HG03520 (cell line): Measurements from ENCODE around the gene TAX1BP1.
"Not testable (repeated sequence)": the region's sequence is repeated elsewhere in the genome, so short reads cannot be mapped to it uniquely, and the experiment has no call there.

Source experiments
- ATAC-seq: cut with Tn5 transposase; IDR thresholded peaks from one replicate; pipeline ENCODE4 v1.9.1; 2021; ENCODE audit warnings: mild to moderate bottlenecking, moderate library complexity; ENCODE audit not compliant: unreplicated experiment

Gene TAX1BP1

DNA sequence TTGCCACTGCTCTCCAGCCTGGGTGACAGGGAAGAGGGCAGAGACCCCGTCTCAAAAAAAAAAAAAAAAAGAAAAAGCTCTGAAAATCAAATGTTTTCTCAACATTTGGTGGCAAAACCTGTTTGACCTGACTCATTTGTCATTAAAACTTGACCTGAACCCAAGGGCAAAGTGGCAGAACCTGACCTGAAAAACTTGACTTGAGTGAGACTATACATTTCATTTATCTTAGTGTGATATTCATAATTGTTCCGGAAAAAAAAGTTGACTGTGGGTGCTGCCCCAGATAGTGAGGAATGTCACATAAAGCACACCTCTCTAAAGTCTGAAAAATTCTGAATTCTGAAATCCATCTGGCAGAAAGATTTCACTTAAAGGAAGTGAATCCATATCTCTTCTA is 2.3 kb upstream of the TAX1BP1 start:
- no peak for ATAC-seq

DNA sequence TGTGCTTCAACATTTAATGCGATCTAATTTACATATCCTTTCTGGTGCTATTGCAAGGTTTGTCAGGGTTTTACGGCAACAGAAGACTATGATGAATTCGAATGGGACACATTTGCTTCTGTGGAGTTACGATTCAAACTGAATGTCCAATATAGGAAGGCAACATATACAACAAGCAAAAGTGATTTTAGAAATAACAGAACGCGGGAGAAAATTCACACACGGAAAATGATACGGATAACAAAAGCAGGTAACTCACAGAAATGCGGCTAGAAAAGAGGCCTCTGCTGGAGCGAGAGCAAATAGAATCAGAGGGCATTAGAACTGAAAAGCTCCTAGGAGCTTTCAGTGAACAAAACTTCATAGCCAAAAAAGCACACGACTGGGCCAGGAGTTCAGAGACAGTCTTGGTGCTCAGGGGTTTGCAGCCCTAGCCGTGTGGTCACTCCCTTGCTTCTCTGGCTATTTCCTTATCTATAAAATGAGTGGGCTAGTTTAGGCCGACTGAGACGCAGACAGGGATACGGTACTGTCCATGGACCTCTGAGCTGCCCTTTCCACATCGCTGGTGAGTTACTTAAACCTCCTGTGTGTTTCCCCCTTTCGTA is 557 bp upstream of the TAX1BP1 start:
- peak; percentile 20 for ATAC-seq

DNA sequence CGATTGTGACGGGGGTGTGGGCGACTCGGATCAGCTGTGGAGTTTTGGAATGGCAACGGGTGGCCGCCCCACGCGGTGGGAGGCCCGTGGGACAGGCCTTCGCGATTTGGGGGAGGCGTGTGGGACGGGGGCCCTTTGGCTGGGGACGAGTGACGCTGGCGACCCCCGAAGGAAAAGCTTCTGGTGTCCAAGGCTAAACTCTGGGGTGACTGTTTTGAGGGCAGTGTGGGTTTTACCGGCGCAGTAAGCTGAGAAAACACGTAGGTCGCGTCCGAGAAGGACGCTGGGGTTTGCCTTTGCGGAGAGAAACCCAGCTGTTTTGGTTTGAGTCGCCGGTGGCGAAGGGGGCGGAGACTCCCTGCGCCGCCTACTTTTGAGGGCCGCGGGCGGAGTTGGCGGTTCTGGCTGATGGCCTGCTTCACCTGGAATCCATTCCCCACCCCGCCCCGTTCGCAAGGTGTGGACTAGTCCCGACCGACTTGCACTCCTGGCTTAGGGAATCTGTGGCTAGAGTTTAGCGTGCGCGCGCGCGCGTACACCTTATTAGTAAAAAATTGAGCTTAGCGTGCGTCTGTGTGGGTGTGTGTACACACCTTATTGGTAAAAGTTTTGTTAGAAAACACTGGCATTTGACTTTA is 606 bp downstream of the TAX1BP1 start:
- peak; percentile 71 for ATAC-seq

DNA sequence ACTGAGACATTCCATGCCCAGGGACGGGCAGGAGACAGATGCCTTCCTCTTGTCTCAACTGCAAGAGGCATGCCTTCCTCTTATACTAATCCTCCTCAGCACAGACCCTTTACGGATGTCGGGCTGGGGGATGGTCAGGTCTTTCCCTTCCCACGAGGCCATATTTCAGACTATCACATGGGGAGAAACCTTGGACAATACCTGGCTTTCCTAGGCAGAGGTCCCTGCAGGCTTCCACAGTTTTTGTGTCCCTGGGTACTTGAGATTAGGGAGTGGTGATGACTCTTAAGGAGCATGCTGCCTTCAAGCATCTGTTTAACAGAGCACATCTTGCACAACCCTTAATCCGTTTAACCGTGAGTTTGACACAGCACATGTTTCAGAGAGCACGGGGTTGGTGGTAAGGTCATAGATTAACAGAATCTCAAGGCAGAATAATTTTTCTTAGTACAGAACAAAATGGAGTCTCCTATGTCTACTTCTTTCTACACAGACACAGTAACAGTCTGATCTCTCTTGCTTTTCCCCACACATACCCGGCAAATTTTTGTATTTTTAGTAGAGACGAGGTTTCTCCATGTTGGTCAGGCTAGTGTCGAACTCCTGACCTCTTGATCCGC is 2.2 kb downstream of the TAX1BP1 start:
- ATAC-seq: not testable (repeated sequence)

DNA sequence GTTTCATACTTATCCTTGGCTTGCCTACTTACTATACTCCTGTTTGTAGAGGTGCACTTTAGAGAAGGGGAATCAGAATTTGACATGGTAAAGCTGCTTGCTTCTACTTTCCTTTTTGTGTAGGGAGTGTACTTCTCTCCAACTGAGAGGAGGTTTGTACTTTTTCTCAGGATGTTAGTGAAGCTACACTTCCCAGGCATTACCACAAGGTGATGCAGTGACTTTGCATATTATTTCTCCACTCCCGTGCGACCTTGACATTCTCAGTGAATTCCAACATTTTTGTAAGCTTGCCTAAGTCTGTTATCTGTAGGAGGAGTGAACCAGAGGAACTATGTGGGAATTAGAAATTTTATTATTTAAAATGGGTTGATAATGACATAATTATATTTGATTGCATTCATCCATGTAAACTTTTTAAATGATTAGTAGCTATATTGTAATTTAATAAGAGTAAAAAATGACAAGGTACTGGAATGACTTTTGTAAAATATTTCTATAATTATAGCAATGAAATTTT is 5.2 kb downstream of the TAX1BP1 start:
- no peak for ATAC-seq

DNA sequence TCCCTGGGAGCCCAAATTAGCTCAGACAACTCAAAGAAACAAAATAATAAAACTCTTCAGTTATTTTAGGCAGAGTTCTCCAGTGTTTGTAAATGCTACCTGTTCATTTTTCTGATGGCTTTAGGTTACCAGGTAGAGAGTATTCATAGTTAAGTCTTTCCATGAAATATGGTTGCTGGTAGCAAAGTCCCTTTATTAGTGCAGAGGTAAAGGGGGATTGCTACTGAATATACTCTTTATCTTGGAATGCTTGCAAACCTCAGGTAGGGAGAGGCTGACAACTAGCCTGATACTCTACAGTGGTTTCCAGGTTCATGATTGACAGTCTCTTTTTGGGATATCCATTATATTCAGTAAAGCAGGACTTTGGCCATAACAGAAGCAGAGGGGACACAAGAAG is 6.5 kb downstream of the TAX1BP1 start:
- ATAC-seq: no peak

DNA sequence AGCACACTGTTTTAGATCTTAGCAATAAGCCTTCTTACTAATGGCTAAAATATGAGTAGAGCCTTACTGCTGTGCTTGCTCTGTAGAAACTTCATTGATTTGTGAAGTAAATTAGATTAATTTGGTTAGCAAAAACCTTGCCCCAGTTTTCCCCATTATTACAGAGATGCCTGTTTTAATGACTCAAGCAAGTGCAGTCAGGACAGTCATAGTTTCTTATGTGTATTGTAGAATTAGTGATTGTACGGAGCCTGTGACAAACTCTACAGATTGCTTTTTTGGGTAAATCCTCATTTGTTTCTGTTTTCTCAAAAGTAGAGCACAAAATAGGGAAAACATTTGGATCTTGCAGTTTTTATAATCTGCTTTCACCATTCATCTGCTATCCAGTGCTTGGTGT is 7.0 kb downstream of the TAX1BP1 start:
- no peak for ATAC-seq

DNA sequence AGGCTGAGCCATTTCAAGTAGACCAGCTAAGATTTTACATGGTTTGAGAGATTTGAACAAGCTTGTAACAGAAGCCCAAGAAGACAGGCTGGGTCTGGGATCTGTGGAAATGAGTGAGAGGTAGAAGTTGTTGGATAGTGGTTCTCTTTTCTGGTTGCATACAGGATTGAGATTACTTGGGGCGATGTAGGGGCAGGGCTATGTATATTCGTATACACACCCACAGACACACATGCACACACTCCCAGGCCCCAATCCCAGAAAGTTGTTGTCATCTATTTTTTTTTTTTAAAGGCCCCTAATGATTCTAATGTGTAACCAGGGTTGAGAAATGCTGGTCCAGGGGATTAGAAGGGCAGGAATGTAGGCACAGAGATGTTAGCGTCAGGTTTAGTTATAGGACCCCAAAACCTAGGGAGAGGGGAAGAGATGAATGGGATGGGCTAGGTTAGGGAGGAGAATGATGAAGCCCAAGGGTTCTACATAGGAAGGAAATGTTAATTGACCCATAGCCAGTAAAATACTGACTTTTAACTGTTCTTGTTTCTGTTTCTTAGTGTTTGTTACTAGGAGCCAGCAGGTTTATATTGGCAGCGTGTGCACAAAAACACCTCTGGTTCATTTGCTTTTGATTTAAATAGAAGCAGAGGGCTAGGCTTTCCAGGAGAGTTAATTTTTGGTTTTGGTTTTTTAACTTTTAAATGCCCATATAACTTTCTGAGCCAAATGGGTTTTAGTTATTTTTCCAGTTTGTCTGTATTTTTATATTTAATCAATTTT is 7.8 kb downstream of the TAX1BP1 start:
- no peak for ATAC-seq

DNA sequence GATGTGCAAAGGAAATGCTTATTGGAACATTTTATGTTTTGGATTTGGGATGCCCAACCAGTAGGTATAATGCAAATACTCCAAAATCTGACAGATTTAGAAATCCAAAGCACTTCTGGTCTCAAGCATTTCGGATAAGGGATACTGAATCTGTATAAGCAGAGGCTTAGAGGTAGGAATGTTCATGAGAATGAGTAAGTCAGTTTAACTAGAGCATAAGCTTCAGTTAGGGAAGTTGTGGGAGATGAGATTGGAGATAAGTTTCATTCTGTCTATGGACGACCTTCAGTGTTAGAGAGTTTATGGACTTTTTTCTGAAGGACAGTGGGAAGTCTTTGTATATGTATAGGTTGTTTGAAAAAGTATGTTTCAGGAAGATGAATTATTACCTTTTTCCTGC is 10.4 kb downstream of the TAX1BP1 start:
- no peak for ATAC-seq

DNA sequence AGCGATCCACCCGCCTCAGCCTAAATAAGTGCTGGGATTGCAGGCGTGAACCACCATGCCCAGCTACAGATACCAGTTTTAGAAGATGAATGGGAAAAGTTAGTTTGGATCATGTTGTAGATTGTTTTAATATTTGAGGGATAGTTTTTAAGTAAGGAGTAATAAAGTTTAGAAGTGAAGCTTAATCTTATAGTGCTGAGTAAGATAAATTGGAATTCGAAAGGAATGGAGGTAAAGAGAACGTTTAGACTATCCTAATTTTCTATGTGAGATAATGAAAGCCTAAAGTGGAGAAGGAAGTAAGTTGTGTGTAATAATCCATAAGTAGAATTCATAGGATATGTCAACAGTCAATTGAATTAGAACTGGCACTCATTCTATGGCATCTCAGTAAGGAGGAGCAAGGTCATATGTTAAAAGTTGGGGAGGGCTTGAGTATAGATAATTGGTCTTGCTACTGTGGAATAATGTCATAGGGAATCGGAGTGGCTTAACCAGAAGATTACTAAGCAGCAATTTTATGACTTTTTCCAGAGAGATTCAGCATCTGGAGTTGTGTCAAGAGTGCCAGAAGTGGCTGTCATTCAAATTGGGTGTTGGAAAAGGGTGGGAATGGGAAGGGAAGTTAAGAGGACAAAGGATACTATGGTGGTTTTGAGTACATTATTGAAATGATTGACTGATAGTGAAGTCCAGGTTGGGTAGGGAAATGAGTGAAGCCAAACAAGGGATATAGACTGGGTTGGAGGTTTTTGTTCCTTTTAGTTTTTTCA is 12.1 kb downstream of the TAX1BP1 start:
- ATAC-seq: no peak

DNA sequence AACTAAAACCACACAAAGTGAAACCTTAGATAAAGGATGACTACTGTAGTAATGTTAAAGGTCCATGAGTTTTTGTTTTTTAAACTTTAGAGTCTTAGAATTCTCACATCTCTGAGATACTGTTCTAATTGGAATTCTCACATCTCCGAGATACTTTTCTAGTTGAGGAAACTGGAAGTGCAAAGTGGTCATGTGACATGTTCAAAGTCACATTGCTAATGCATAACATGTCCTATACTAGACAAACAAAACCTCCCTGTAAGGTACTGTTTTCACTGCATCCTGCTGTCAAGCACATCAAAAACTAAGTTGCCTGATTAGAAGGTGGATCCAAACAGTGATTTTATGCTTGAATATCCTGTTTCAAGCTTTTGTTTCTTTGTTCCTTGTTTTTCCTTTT is 13.9 kb downstream of the TAX1BP1 start:
- no peak for ATAC-seq

DNA sequence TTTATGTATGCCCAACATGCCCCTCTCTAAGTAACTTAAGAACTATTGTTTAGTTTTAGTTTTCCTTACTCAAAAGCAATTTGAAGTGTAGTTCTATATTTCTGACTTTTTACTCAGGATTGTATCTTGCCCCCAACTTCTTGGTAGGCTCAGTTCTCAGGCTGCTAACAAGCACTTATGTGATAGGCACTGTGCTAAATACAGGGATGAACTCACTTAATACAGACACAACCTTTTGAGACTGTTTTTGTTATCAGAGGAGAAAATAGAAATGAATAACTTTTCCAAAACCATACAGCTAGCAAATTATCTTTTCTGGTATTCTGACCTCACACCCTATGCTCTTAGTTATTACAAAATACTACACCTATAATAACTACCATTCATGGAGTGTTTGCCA is 16.3 kb downstream of the TAX1BP1 start:
- ATAC-seq: no peak

DNA sequence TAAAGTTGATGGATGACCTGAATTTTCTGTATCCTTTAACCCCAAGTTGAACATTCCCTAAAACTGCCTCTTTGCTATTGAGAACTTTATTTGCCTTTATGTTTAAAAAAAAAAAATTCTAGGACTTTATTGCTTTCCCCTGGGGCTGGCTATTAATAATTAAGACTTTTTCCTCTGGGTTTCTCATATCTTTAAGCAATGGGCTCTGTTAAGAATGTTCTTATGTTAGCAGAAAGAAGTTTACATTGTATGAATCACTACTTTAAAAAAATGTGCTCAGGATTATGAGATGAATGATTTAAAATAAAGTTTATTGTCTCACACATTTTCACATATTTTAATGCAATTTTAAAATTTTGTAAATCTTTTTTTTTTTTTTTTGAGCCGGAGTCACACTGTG is 19.5 kb downstream of the TAX1BP1 start:
- no peak for ATAC-seq

DNA sequence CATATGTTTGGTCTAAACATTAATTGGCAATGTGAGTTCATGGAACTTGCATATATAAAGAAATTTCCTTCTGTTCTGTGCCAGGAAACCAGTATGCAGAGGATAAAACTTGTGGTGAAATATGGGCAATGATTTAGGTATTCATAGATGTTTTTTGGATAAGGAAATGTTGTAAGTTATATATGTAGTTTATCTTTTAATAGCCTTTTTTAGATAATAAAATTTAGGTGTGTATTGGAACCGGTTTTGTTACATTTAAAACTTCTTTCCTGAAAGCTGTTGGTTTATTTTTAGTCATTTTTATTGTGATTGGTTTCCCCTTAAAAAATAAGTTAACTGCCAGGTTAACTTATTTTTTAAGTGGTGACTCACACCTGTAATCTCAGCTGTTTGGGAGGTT is 22.1 kb downstream of the TAX1BP1 start:
- no peak for ATAC-seq

DNA sequence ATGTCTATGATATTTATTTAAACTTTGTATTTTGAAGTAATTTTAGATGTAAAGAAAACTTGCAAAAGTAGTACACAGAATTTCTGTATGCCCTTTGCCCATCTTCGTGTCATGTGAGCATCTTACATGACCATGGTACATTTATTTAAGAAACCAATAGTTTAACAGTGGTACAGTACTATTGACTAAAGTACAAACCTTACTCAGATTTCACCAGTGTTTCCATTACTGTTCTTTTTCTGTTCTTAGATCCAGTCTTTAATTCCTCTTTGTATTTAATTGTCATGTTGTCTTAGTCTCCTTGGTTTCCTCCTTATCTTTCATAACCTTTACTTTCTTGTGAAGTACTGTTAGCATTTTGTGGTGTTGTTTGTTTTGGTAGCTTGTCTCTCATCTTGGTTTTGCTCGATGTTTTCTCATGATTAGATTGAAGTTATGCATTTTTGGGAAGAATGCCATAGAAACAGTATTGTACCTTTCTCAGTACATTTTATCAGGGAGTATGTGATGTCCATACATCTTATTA is 24.1 kb downstream of the TAX1BP1 start:
- no peak for ATAC-seq

DNA sequence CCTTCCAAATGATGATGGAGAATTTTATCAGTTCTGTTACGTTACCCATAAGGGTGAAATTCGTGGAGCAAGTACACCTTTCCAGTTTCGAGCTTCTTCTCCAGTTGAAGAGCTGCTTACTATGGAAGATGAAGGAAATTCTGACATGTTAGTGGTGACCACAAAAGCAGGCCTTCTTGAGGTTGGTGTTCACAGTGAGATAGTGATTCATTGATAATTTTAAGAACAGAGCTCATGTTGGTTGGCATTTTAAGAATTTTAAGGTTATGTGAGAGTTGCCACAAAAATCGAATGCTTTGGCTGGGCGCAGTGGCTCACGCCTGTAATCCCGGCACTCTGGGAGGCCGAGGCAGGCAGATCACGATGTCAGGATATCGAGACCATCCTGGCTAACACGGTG is 25.9 kb downstream of the TAX1BP1 start:
- no peak for ATAC-seq

DNA sequence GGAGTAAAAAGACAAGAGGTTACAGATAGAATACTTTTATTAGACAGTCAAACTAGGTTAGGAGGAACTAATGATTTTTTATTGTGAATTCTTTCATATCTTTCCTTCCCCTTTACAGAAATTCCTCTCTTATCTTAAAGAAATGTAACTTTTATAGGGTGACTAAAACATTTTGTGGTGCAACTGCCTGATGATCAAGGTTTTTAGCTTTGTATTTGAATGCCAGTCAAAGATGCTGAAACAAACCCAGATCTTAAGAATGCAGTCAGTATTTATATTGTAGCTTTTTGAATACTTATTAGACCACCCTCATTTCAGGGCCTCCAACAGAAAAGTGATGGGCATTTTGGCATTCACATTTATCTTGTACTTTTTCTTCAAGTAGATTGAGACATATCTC is 27.4 kb downstream of the TAX1BP1 start:
- ATAC-seq: no peak

DNA sequence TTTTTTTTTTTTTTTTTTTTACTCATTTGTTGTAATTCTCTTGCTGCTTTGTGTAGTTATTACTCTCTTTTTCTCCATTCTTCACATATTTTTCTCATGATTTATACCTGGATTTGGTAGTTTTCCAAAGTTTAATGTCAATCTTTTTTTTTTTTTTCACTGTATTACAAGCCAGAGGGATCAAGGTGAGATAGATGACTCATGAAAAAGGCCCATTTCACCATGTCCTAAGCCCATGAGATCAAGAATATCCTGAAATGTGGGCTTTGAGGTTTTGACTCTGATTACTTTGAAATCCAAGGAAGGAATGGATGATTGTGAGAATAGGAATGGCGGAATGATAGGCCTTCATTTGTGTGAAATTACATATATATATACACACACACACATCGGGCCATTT is 31.1 kb downstream of the TAX1BP1 start:
- no peak for ATAC-seq

DNA sequence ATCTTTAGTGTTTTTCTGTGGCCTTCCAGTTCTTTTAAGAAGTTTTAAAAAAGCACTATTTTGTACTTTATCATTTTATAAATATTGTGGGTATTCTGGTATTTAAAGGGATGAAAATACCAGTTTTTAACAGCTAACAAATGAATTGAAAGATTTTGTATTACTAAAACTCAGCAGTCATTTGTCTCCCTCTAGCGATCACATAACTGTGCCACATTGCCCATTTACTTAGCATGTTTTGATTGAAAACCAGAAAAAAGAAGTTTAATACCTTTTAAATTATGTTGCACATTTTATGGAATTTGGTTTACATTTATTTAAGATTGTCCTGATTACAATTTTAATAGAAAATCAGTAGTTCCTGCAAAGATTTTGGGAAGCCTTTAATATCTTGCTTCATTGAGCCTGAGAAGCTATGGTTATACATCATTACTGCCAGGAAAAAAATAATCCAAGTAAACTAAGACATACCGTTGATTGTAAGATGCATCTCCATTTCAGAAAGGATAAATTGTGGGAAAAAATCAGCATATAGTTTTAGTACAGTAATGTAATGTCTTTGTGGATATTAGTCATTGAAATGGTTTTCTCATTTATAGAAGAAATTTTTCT is 34.9 kb downstream of the TAX1BP1 start:
- ATAC-seq: no peak

DNA sequence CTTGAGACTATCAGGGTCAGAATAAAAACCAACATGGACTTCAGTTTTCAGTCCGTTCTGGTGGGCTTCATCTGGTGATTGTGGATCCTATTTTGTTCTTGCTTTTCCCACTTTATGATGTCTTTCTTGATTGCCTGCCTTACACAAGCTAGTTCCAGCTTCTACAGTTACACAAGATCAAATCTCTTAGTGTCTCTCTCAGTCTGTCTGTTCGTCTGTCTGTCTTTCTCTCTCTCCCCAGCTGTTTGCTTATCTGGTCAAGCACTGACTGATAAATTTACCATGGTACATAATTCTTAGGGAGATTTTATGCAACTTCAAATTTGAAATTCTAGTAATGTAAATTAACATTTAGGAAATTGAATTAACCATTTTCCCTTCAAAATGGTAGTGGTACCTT is 35.8 kb downstream of the TAX1BP1 start:
- no peak for ATAC-seq
